ENCODE measurements around the gene GNB1L. TPM values are rescaled to one million over a fixed set of nuclear protein-coding genes. Genes with fewer than 3 reads are reported as not detected.

Gene GNB1L
- total RNA-seq, 5 donors from 2014 or later (not counting 1 experiment from before 2014, with no cell fraction given) = 4.8 to 13.7 (median 12.9) TPM

GRCh38 chr22:19891317-19892256 lies 36.9 kb upstream of the GNB1L start:
- H3K36me3 Mint-ChIP-seq = no peaks in the 10 kb centered on the region
- Histone ChIP-seq H3K27ac (ENCODE audit: low read length) (peak overlapping the region; percentile 77), H3K4me1 (ENCODE audit: control insufficient read depth in 1 of 2, extremely low read depth in 1 of 2, insufficient read depth in 2 of 2, low read length in 2 of 2) (peaks cover 73 to 99% of the 10 kb centered on the region in 2 experiments), H3K4me3 (ENCODE audit: control insufficient read depth in 1 of 2, extremely low read depth in 1 of 2, low read length in 1 of 2) (peak overlapping the region; percentile 42 to 60), H3K36me3 (ENCODE audit: control insufficient read depth in 2 of 2, extremely low read depth in 1 of 2, insufficient read depth in 1 of 2, low read length in 1 of 2) (no peaks in the 10 kb centered on the region), H3K9me3 (no peaks in the 10 kb centered on the region), H3K27me3 (replicated peaks in 1 of 2; ENCODE audit: control insufficient read depth in 2 of 2, extremely low read depth in 1 of 2, insufficient read depth in 2 of 2, low read length in 1 of 2) (no peaks in the 10 kb centered on the region)
- H3K27me3 Mint-ChIP-seq = no peaks in the 10 kb centered on the region
- peaks cover 77 to 90% (median 89%) of the 10 kb centered on the region in 3 donors for H3K4me1 Mint-ChIP-seq
- H3K4me3 Mint-ChIP-seq = peak overlapping the region; percentile 67 to 86 (median 80)
- H3K27ac Mint-ChIP-seq = peak overlapping the region; percentile 99 to 100
- peak; percentile 81 to 85 (median 82) for ATAC-seq (replicated peaks in 1 of 4)
- CTCF ChIA-PET = interaction anchor here in 1 of 2 donors (1.7 kb wide), 1 partner anchor 36 kb away, joined by 9 read pairs; no protein-coding TSS in a partner anchor
- POLR2A ChIA-PET = no interaction called here
- H3K9me3 Mint-ChIP-seq = no peaks in the 10 kb centered on the region
- WGBS (ENCODE audit: insufficient coverage) = 3% methylated on average over 30 of the region's 32 CpGs
- peak; percentile 61 to 87 (median 77) for DNase-seq

- Mint-ChIP-seq H3K9me3 (no peaks in the 10 kb centered on the region), H3K27ac (peak overlapping the region; percentile 99 to 100), H3K4me3 (peak overlapping the region in 2 of 3 donors; percentile 67 to 86), H3K36me3 (no peaks in the 10 kb centered on the region), H3K27me3 (no peaks in the 10 kb centered on the region), H3K4me1 (peaks cover 77 to 90% (median 90%) of the 10 kb centered on the region in 3 donors)
- ChIA-PET CTCF (interaction anchor here in 1 of 2 donors (1.0 to 1.7 kb wide), 2 partner anchors 35 to 160 kb away, joined by 3 to 9 read pairs; no protein-coding TSS in a partner anchor), POLR2A (no interaction called here)
- 86% methylated on average over 6 of the region's 20 CpGs for WGBS (ENCODE audit: insufficient coverage)
- DNase-seq (no peak), ATAC-seq (replicated peaks in 1 of 4) (no peak)
- no peaks in the 10 kb centered on the region for H3K9me3 ChIP-seq
- H3K36me3 ChIP-seq (ENCODE audit: control insufficient read depth in 2 of 2, extremely low read depth in 1 of 2, insufficient read depth in 1 of 2, low read length in 1 of 2) = no peaks in the 10 kb centered on the region
- H3K4me3 ChIP-seq (ENCODE audit: control insufficient read depth in 1 of 2, extremely low read depth in 1 of 2, low read length in 1 of 2) = peak overlapping the region; percentile 25 to 42
- no peaks in the 10 kb centered on the region for H3K27me3 ChIP-seq (replicated peaks in 1 of 2; ENCODE audit: control insufficient read depth in 2 of 2, extremely low read depth in 1 of 2, insufficient read depth in 2 of 2, low read length in 1 of 2)
- H3K4me1 ChIP-seq (ENCODE audit: control insufficient read depth in 1 of 2, extremely low read depth in 1 of 2, insufficient read depth in 2 of 2, low read length in 2 of 2) = peaks cover 78 to 99% of the 10 kb centered on the region in 2 experiments
- peak overlapping the region; percentile 77 for H3K27ac ChIP-seq (ENCODE audit: low read length)
Observed at GRCh38 chr22:19890502-19891316, 36.0 kb upstream of the GNB1L start.

- WGBS (ENCODE audit: insufficient coverage) = 92% methylated on average over 3 of the region's 9 CpGs
- peaks cover 75 to 86% (median 85%) of the 10 kb centered on the region in 3 donors for H3K4me1 Mint-ChIP-seq
- Histone ChIP-seq H3K4me1 (ENCODE audit: control insufficient read depth in 1 of 2, extremely low read depth in 1 of 2, insufficient read depth in 2 of 2, low read length in 2 of 2) (peaks cover 79 to 99% of the 10 kb centered on the region in 2 experiments), H3K27ac (ENCODE audit: low read length) (peak overlapping the region; percentile 77), H3K4me3 (ENCODE audit: control insufficient read depth in 1 of 2, extremely low read depth in 1 of 2, low read length in 1 of 2) (no peak overlapping the region), H3K36me3 (ENCODE audit: control insufficient read depth in 2 of 2, extremely low read depth in 1 of 2, insufficient read depth in 1 of 2, low read length in 1 of 2) (no peaks in the 10 kb centered on the region), H3K27me3 (replicated peaks in 1 of 2; ENCODE audit: control insufficient read depth in 2 of 2, extremely low read depth in 1 of 2, insufficient read depth in 2 of 2, low read length in 1 of 2) (no peaks in the 10 kb centered on the region), H3K9me3 (no peaks in the 10 kb centered on the region)
- H3K27me3 Mint-ChIP-seq = no peaks in the 10 kb centered on the region
- POLR2A ChIA-PET = no interaction called here
- DNase-seq = peak in 13 of 35 experiments; percentile 14 to 64 (median 26)
- H3K27ac Mint-ChIP-seq = peak overlapping the region; percentile 99 to 100
- H3K4me3 Mint-ChIP-seq = peak overlapping the region in 2 of 3 donors; percentile 40 to 86
- H3K36me3 Mint-ChIP-seq = no peaks in the 10 kb centered on the region
- no peak for ATAC-seq (replicated peaks in 1 of 4)
- no peaks in the 10 kb centered on the region for H3K9me3 Mint-ChIP-seq
- CTCF ChIA-PET = interaction anchor here in 1 of 2 donors (1.0 kb wide), 1 partner anchor 160 kb away, joined by 3 read pairs; no protein-coding TSS in a partner anchor
Observed at GRCh38 chr22:19889951-19890350, 35.3 kb upstream of the GNB1L start.

- no peak for DNase-seq
- Histone ChIP-seq H3K36me3 (ENCODE audit: control insufficient read depth in 2 of 2, extremely low read depth in 1 of 2, insufficient read depth in 1 of 2, low read length in 1 of 2) (no peaks in the 10 kb centered on the region), H3K27ac (ENCODE audit: low read length) (peak overlapping the region; percentile 19), H3K27me3 (replicated peaks in 1 of 2; ENCODE audit: control insufficient read depth in 2 of 2, extremely low read depth in 1 of 2, insufficient read depth in 2 of 2, low read length in 1 of 2) (no peaks in the 10 kb centered on the region), H3K4me3 (ENCODE audit: control insufficient read depth in 1 of 2, extremely low read depth in 1 of 2, low read length in 1 of 2) (peak overlapping the region in 1 of 2 donors; percentile 15), H3K9me3 (no peaks in the 10 kb centered on the region), H3K4me1 (ENCODE audit: control insufficient read depth in 1 of 2, extremely low read depth in 1 of 2, insufficient read depth in 2 of 2, low read length in 2 of 2) (peaks cover 68 to 96% of the 10 kb centered on the region in 2 experiments)
- Mint-ChIP-seq H3K9me3 (no peaks in the 10 kb centered on the region), H3K27me3 (no peaks in the 10 kb centered on the region), H3K27ac (peak overlapping the region; percentile 55 to 92), H3K4me3 (peak overlapping the region in 1 of 3 donors; percentile 63), H3K4me1 (peaks cover 68 to 77% (median 74%) of the 10 kb centered on the region in 3 donors), H3K36me3 (no peaks in the 10 kb centered on the region)
- WGBS (ENCODE audit: insufficient coverage) = 97% methylated on average over 15 of the region's 17 CpGs
- ChIA-PET CTCF (interaction anchor here in 1 of 2 donors (1.1 kb wide), 1 partner anchor 22 kb away, joined by 3 read pairs; no protein-coding TSS in a partner anchor), POLR2A (no interaction called here)
- ATAC-seq (replicated peaks in 1 of 4) = no peak
Observed at GRCh38 chr22:19888131-19888746, 33.6 kb upstream of the GNB1L start.

- H3K4me3 ChIP-seq (ENCODE audit: control insufficient read depth in 1 of 2, extremely low read depth in 1 of 2, low read length in 1 of 2) = no peak overlapping the region
- H3K27ac ChIP-seq (ENCODE audit: low read length) = peak overlapping the region; percentile 65
- no peaks in the 10 kb centered on the region for H3K36me3 Mint-ChIP-seq
- peaks cover 60 to 69% (median 66%) of the 10 kb centered on the region in 3 donors for H3K4me1 Mint-ChIP-seq
- peak overlapping the region; percentile 92 to 96 for H3K27ac Mint-ChIP-seq
- H3K9me3 Mint-ChIP-seq = no peaks in the 10 kb centered on the region
- no peak for DNase-seq
- no peak for ATAC-seq (replicated peaks in 1 of 4)
- ChIA-PET POLR2A (interaction anchor here (0.5 to 0.6 kb wide), 2 partner anchors 182 to 516 kb away, joined by 3 to 8 read pairs; no protein-coding TSS in a partner anchor), CTCF (interaction anchor here (0.7 to 1.1 kb wide), 2 partner anchors 23 to 1216 kb away, joined by 3 read pairs; no protein-coding TSS in a partner anchor)
- no peaks in the 10 kb centered on the region for H3K36me3 ChIP-seq (ENCODE audit: control insufficient read depth in 2 of 2, extremely low read depth in 1 of 2, insufficient read depth in 1 of 2, low read length in 1 of 2)
- peak overlapping the region in 1 of 3 donors; percentile 63 for H3K4me3 Mint-ChIP-seq
- no peaks in the 10 kb centered on the region for H3K9me3 ChIP-seq
- 74% methylated on average over 11 of the region's 16 CpGs for WGBS (ENCODE audit: insufficient coverage)
- H3K27me3 ChIP-seq (replicated peaks in 1 of 2; ENCODE audit: control insufficient read depth in 2 of 2, extremely low read depth in 1 of 2, insufficient read depth in 2 of 2, low read length in 1 of 2) = no peaks in the 10 kb centered on the region
- H3K27me3 Mint-ChIP-seq = no peaks in the 10 kb centered on the region
- peaks cover 60 to 88% of the 10 kb centered on the region in 2 experiments for H3K4me1 ChIP-seq (ENCODE audit: control insufficient read depth in 1 of 2, extremely low read depth in 1 of 2, insufficient read depth in 2 of 2, low read length in 2 of 2)
Observed at GRCh38 chr22:19887256-19887985, 32.7 kb upstream of the GNB1L start.

Measured in T-cell (primary cell).